Effector CD8-positive, alpha-beta T cell (primary cell): ENCODE results near the gene RNF114.
"Not testable (repeated sequence)": the region's sequence is repeated elsewhere in the genome, so short reads cannot be mapped to it uniquely, and the experiment has no call there.

Experiments
- DNase-seq: peaks from one replicate; lab custom pipeline; 2025; lab: John Stamatoyannopoulos, UW

RNF114 gene

DNA sequence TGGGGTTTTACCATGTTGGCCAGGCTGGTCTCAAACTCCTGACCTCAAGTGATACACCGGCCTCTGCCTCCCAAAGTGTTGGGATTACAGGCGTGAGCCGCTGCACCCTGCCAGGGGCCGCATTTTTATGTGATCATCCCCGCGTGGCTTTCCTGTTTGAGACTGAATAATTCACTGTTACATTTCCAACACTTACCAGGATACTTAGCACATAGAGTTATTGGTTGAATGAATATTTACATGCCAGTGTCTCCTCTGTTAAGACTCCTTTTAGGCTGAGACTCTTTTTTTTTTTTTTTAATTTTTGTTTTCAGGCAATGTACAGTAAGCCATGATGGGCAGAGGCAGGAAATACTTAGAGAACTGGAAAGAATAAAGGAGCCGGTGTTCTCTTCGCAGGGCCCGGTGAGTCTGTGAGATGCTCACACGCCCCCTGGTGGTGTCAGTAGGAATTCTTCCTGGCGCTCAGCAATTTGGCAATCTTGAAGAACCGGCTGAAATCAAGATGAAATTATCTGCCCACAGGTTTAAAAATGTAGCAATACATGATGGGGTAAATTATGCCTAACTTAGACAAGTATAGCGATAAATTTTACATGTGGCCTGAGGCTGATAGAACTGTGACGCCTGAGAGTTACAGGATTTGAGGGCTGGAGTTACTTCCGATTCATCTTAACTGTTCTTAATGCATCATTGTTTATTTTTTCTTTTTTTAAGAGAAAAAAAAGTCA lies 7.6 kb upstream of the RNF114 start:
- peak; percentile 68 for DNase-seq

DNA sequence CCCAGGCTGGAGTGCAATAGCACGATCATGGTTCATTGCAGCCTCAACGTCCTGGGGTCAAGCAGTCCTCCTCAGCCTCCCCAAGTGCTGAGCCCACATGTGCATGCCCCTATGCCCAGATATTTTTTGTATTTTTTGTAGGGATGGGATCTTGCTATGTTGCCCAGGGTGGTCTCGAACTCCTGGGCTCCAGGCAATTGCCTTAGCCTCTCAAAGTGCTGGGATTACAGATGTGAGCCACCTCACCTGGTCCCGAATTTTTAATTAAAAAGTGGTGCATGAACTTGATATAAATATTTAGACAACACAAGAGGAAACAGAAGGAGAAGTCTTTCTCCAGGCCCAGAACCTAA lies 7.1 kb upstream of the RNF114 start:
- DNase-seq: no peak

DNA sequence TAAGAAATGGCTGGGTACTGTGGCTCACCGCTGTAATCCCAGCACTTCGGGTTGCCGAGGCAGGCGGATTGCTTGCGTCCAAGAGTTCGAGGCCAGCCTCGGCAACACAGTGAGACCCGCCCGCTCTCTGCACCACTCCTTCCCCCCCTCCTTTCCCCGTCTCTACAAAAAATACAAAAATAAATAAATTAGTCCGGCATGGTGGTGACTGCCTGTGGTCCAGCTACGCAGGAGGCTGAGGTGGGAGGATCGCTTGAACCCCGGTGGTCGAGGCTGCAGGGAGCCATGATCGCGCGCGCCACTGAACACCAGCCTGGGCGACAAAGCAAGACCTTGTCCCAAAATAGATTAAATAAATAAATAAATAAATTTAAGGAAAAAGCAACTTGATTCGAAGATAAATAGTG lies 448 bp upstream of the RNF114 start:
- no peak for DNase-seq

DNA sequence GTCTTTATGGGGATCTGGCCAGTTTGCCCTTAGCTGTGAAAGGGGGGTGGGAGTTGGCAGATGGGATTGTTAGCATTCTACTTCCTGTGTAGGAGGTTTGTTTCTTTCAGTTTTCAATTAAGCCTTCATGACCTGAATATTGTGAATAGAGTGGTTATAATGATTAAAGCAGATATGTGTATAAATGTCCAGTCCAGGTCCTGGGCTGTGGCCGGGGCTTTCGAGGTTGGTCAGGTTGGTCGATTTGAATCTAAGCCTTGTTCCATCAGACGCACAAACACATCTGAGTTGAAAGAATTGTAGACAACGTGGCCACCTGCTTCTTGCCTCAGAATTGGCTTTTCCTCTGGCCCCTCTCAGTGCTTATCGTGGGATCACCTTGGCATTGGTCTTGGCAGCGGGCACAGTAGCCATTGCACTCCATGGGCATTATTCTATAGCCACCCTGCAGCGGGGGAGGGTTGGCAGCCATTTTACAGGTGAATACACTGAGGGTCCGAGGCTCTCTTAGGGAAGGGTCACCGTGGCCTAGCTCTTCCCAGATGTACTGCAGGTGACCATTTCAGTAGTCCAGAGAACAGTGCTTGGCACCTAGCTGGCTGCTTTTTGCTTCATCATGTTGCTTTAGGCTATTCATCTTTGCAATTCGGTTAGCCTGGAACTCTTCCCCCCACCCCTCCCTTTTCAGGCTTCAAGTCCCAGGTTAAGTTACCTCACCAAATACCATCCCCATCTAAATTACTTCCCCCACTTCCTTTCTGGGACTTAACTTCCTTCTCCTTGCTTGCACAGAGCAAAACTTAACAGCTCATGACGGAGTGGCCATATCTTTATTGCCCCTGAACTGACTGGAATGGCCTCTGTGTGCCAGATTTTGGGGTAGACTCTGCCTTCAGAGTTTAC lies 1.1 kb downstream of the RNF114 start:
- no peak for DNase-seq

DNA sequence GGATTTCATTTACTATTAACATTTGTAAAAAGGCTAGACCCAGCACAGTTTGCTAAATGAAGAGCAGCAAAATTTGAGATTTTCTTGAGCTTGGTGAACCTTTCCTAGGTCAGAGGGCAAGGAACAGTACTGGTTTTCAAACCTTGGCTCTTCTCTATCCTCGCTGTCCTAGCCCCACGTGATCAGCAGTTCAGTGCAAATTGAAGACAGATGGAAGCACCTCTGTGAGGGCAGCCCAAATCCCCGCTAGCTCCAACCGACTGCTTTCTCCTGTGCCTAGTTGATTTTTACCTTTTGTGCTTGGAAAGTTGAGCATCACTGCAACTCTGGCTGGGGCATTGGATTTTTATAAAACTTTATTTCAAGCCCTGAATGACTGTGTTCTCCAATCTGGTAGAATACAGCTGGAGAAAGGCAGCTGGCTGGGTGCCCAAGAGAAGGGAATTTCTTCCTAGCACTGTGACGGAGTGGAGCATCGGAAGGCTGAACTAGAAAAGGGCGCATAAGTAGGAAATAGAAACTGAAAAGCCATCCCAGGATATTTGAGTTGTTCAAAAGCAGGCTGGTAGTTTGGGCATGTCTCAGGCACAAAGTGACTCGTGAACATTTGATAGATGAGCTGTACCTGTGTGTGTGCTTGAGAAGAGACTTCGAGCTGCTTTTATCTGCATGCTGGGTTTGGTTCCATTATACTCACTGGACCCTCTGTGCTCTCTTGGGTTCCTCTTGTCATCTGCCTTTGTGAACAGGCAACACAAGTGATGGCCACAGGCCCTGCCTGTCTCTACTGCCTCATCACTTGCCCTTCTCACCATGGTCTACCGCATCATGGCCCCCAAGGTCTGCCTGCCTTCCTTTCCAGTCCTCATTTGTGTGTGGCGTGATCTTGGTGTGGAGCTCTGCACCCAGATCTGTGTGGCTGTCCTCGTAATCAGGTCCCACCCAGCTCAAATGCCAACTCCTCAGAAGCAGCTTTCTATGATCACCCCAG lies 2.3 kb downstream of the RNF114 start:
- DNase-seq: no peak

DNA sequence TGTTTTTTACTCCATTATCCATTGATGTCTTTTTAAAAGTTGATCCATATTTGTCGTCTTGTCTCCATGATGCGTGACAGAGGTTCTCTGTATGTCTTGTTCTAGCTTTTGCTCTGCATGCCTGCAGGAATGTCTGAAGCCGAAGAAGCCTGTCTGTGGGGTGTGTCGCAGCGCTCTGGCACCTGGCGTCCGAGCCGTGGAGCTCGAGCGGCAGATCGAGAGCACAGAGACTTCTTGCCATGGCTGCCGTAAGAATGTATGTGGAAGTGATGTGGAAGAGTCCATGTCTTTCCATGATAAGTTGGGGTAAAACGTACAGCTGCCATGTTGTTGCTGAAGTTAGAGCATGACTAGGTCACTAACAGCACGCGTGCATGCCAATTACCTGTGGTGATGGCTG lies 5.3 kb downstream of the RNF114 start:
- no peak for DNase-seq

DNA sequence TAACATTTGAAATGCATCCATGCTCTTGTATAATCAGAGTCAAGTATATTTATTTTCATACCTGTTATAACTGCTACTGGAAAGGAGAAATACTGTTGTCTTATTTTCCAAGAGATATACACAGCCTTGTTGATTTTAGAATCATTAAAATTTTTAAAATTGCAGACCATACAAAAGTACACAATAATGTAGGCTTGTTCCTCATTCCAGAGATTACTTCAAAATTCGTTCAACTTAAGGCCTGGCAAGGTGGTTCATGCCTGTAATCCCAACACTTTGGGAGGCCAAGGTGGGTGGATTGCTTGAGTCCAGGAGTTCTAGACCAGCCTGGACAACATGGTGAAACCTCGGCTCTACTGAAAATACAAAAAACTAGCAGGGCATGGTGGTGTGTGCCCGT lies 6.1 kb downstream of the RNF114 start:
- DNase-seq: no peak

DNA sequence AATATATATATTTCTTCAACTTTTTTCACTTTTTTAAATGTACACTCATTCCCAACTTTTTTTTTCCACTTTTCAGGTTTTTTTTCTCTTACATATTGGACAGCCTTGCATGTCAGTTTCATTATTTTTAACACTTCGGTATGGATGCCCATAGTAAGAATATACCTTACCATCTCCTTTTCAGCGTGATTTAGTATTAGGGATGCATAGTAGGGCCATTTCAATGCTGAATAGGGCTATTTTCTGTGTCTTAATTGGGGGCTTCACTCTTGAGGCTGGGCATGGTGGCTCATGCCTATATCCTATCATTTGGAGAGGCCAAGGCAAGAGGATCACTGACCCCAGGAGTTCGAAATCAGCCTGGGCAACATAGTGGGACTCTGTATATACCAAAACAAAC lies 6.7 kb downstream of the RNF114 start:
- no peak for DNase-seq

DNA sequence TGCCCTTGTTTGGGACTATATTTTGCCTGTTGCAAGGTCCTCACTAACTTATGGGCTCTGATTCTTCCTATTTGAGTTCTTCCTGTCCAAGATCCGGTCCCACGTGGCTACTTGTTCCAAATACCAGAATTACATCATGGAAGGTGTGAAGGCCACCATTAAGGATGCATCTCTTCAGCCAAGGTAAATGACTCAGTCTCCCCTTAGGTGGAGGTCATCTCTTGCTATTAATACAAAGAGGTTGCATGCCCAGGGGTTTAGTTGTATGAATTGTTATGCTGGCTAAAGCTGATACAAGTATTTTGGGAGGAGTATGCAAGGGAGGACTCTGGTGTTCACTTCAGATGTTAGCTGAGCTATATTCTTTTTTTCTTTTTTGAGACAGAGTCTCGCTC lies 9.1 kb downstream of the RNF114 start:
- DNase-seq: no peak

DNA sequence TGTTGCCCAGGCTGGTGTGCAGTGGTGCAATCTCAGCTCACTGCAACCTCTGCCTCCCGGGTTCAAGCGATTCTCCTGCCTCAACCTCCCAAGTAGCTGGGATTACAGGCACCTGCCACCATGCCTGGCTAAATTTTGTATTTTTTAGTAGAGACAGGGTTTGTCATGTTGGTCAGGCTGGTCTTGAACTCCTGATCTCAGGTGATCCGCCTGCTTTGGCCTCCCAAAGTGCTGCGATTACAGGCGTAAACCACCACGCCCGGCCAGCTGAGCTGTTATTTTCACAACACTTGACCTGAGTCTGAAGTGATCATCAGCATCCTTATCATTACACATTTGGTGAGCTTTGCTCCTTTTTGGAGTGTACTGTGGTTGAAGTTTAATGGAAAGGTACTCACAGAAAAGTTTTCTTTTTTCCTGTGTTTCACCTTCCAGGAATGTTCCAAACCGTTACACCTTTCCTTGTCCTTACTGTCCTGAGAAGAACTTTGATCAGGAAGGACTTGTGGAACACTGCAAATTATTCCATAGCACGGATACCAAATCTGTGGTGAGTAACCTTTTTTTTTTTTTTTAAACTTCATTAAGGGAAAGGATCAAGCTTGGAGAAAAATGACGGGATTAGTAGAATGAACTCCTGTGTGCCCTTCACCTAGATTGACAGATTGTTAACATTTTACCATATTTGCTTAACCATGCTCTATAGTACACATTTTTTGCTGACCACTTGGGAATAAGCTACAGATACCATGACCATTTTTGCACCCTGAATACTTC lies 9.7 kb downstream of the RNF114 start:
- DNase-seq: no peak

DNA sequence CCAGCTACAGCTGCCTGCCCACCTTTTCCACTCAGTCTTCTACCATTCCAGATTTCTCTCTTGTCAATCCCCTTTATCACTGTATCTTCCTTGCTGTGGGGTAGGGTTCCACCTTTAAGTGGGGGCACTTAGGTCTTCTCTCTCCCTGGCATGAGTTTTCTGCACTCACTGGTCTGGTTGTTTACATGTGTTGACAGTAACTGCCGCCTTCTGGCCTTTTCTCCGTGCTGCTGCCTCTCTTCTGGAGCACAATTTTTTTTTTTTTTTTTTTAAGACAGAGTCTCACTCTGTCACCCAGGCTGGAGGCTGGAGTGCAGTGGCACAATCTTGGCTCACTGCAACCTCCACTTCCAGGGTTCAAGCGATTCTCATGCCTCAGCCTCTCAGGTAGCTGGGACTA lies 12.0 kb downstream of the RNF114 start:
- DNase-seq: no peak

DNA sequence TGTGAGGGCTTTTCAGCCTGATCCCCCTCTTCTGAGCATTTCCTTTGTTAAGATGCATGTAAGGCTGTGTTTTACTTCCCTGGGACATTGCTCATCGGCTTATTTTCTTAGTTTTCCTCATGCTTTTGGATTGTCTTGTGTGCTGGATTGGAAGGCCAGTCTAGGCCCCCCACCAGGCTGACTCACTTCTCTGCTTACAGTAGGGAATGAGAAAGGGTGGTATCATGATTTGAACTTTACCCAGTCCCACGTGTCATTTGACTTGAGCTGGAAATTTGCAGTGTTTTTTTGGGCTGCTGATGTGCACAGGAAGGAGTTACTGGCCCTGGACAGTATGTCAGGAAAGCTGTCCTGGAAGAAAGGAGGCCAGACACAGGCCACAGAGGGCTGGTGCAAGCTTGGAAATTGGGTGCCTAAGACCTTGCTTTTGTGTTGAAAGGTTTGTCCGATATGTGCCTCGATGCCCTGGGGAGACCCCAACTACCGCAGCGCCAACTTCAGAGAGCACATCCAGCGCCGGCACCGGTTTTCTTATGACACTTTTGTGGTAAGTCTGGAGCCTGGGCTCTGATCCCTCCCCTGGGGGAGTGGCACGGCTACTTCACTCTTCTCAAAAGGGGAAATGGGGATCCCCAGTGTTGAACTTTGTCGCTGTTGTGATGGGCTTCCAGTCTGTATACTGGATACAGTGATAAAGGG lies 12.8 kb downstream of the RNF114 start:
- no peak for DNase-seq

DNA sequence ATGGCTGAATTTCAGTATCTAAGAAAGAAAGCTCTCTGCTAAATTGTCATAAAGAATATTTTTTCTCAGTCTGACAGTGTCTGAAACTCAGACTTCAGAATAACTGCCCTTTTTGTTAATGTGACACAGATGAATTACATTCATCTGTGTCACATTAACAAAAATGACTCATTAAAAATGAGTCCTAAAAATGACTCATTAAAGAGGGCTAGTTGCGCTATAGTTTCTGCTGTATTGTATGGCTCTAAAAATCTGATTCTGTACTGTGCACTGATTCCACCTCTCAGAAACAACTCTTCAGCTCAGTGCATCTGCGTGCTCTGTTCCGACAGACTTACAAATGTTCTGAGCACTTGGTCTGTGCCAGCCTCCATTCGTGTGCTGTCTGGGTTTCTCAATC lies 15.0 kb downstream of the RNF114 start:
- no peak for DNase-seq

DNA sequence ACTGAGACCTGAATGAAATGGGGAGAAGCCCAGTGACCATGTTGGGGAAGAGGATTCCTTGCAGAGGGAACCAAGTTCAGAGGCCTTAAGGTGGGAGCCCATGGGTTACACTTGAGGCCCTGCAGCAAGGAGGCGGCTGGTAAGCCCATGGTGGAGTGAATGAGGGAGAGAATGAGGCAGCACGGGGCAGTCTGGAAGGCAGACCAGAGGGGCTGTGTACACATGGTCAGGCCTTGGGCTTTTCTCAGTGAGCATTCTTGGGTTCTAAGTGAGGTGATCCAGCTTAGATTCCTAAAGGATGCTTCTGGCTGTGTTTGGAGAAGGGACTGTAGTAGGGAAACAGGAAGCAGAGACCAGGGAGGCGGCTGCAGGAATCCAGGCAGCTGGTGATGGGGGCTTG lies 19.0 kb downstream of the RNF114 start:
- no peak for DNase-seq

DNA sequence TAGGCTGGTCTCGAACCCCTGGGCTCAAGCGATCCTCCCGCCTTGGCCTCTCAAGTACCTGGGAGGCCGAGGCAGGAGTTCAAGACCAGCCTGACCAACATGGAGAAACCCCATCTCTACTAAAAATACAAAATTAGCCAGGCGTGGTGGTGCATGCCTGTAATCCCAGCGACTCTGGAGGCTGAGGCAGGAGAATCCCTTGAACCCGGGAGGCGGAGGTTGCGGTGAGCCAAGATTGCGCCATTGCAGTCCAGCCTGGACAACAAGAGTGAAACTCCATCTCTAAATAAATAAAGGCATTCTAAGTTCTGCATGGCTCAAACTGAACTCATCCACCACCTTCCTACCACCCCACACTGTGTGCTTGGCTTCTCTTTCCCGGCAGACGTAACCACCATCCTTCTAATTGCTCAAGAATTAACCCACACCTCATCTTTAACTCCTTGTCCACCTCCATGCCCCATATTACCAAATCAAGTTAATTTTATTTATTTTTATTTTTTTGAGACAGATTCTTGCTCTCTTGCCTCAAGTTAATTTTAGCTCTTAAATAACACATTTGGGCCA lies 19.7 kb downstream of the RNF114 start:
- DNase-seq: not testable (repeated sequence)

DNA sequence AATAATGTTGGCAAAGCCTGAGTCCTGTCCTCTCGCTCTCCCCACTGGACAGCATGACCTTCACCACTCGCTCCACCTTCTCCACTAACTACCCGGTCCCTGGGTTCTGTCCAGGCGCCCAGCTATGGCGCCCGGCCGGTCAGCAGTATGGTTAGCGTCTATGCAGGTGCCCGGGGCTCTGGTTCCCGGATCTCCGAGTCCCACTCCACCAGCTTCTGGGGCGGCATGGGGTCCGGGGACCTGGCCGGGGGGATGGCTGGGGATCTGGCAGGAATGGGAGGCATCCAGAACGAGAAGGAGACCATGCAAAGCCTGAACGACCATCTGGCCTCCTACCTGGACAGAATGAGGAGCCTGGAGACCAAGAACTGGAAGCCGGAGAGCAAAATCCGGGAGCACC lies 20.5 kb downstream of the RNF114 start:
- DNase-seq: no peak

DNA sequence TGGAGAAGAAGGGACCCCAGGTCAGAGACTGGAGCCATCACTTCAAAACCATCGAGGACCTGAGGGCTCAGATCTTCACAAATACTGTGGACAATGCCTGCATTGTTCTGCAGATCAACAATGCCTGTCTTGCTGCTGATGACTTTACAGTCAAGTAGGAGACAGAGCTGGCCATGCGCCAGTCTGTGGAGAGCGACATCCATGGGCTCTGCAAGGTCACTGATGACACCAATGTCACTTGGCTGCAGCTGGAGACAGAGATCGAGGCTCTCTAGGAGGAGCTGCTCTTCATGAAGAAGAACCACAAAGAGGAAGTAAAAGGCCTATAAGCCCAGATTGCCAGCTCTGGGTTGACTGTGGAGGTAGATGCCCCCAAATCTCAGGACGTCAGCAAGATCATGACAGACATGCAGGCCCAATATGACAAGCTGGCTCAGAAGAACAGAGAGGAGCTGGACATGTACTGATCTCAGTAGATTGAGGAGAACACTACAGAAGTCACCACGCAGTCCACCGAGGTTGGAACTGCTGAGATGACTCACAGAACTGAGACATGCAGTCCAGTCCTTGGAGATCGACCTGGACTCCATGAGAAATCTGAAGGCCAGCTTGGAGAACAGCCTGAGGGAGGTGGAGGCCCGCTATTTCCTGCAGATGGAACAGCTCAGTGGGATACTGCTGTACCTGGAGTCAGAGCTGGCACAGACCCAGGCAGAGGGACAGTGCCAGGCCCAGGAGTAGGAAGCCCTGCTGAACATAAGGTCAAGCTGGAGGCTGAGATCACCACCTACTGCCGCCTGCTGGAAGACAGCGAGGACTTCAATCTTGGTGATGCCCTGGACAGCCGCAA lies 21.1 kb downstream of the RNF114 start:
- not testable (repeated sequence) for DNase-seq

DNA sequence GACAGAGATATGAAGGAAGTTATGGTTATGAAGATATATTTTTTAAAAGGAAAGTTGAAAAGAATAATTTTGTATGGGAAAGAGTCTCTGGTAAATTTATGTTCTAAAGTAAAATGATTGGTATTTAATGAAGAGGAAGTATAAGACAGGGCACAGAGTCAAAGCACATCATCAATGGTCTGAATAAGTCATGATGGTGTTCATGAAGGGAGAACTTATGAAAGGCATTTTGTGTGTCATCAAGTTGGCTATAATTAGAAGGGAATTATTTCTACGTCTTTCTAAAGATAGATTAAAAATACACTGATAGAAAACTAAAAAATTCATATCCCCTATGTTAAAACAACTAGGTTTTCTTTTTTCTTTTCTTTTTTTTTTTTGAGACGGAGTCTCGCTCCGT lies 25.2 kb downstream of the RNF114 start:
- no peak for DNase-seq

DNA sequence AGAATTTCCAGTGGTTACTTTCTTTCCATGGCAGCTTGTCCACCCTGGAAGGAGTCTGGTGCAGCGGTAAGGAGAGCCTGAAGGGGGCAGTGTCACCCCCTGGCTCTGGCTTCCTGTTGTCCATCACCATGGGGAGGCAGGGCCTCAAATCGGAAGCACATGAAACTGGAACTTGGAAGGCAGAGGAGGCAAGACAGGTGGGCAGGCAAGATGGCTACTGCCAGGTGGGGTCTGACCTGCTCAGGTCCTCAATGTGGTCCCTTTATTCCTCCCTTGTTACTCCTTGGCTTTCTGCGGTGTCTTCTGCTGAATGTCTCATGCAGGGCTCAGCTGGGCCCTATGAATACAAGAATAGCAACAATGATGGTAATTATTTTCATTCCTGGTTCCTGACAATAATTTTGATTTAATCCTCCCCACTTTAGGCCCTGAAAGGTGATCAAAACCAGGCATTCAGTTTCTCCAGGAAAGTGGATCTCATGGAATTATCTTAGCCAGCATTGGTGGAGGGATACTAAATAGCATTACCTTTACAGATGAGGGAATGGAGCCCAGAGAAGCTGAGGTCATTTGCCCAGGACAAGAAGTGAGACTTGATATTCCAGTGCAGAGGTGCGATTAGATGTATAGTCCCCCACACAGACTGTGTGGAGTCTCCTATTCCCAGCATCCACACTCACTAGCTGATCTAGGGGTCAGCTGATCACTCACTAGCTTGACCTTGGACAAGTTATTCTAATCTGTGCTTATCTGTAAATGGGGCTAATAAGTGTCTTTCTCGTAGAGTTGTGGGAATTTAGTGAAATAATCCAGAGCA lies 29.0 kb downstream of the RNF114 start:
- no peak for DNase-seq
